Non-pigmented ciliary epithelial cell (primary cell): ENCODE data around the gene PATE4.
"Not testable (repeated sequence)": the region's sequence is repeated elsewhere in the genome, so short reads cannot be mapped to it uniquely, and the experiment has no call there.

ENCODE experiments used
- DNase-seq: peaks from one replicate; pipeline ENCODE4 v3.0.0-alpha.2; 2010; ENCODE audit warnings: low read depth

The PATE4 gene

DNA sequence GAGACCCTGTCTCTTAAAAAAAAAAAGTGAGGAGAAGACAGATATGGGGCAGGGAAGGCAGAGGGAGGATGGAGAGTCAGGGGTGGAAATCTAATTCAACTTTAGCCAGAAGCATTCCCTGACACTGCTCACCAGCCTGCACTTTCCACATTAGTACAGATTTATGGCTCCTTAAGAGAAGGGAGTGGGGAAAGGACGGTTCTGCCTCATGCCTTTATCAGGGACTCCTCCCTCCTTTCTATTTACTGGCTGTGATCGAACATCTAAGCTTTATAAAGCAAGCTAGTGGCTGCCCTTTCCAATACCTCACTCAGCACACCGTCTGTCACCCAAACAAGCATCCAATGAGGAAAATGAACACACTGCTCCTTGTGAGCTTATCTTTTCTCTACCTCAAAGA, at the start of gene PATE4:
Gene PATE4 (plus strand): TSS at position 301 of the 400 bp plus-strand sequence. CDS start 44 bp downstream, at position 345.
- DNase-seq, result no peak

DNA sequence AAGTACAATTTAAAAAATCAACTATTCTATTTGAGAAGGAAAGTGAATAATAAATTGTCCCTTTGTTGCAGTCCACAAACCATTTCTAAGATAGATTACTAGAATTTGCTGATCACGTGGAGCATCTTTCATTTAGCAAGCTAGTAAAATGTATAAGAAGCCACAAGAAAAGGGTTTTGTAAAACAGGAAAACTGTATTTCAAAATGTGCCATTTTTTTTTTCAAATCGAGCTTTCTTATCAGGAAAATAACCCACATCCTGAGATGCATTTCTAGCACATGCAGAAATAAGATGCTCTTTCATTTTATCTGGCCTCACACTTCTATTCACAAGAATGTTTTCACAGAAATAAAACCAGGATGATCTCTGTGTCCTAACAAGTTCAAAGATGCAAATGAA, 48.4 kb upstream of the PATE4 start:
- DNase-seq, result no peak

GRCh38 chr11:125787827-125788226, 45.3 kb upstream of the PATE4 start, which contains the start of gene PATE3:
TSS of gene PATE3 (plus strand) at chr11:125788127. CDS start at chr11:125788152, 25 bp downstream.
- no peak for DNase-seq

GRCh38 chr11:125790825-125791224, 42.3 kb upstream of the PATE4 start:
- DNase-seq, result no peak

DNA sequence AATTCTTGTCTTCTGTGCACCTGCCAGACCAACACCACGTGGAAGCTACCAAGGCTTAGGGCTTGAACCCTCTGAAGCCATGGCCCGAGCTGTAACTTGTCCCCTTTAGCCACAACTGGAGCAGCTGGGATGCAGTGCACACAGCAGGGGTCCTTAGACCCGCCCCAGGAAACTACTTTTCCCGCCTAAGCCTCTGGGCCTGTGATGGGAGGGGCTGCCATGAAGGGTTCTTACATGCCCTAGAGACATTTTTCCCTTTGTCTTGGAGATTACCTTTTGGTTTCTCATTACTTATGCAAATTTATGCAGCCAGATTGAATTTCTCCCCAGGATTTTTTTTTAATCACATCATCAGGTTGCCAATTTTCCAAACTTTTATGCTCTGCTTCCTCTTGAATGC, 35.5 kb upstream of the PATE4 start:
- DNase-seq, result no peak

DNA sequence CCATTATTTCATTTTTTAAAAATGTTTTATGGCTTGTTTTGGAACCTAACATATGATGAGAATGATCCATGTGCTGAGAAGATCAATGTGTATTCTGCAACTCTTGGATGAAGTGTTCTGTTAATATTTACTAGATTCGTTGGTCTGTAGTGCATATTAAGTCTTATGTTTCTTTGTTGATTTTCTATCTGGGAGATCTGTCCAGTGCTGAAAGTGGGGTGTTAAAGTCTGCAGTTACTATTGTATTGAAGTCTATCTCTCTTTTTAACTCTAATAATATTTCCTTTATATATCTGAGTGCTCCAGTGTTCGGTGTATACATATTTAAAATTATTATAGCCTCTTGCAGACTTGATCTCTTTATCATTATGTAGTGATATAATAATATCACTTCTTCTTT, 33.3 kb upstream of the PATE4 start:
- no peak for DNase-seq

DNA sequence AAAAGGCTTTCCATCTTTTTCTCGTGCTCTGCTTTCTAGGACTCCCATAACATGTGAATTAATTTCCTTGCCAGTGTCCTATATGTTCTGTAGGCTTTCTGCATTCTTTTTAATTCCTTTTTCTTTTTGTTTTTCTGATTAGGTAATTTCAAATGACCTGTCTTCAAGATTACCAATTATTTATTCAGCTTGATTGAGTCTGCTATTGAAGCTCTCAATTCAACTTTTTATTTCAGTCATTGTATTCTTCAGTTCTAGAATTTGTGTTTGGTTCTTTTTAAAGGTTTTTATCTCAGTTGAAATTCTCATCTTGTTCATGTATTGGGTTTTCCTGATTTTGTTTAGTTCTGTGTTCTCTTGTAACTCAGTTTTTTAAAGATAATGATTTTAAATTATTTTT, 30.7 kb upstream of the PATE4 start:
- no peak for DNase-seq

DNA sequence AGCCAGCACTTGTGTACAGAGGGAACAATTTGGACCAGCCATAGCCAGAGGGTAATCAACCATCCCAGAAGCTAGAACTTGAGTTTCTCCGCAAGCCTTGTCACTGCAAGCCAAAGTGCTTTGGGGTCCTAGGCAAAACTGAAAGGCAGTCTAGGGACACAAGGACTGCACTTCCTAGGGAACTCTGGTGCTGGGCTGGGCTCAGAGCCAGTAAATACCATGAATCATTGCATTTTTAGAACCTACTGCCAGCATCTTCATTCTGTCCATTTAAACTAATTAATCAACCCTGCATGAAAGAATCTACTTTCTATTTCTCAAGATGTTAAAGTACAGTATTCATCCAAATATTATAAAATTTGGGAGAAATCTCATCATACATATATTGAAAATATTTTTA, 25.2 kb upstream of the PATE4 start:
- DNase-seq, result no peak

- no peak for DNase-seq
Observed at GRCh38 chr11:125835748-125836147, 2.6 kb downstream of the PATE4 start.

GRCh38 chr11:125842321-125842948, 9.3 kb downstream of the PATE4 start:
- DNase-seq, result no peak

GRCh38 chr11:125846188-125846587, 13.1 kb downstream of the PATE4 start:
- DNase-seq, result no peak

DNA sequence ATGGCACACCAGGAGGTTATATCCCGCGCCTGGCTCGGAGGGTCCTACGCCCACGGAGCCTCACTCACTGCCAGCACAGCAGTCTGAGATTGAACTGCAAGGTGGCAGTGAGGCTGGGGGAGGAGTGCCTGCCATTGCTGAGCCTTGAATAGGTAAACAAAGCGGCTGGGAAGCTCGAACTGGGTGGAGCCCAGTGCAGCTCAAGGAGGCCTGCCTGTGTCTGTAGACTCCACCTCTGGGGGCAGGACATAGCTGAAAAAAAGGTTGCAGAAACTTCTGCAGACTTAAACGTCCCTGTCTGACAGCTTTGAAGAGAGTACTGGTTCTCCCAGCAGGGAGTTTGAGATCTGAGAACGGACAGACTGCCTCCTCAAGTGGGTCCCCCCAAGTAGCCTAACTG, 24.6 kb downstream of the PATE4 start:
- not testable (repeated sequence) for DNase-seq

GRCh38 chr11:125862786-125863185, 29.7 kb downstream of the PATE4 start:
- DNase-seq, result not testable (repeated sequence)

DNA sequence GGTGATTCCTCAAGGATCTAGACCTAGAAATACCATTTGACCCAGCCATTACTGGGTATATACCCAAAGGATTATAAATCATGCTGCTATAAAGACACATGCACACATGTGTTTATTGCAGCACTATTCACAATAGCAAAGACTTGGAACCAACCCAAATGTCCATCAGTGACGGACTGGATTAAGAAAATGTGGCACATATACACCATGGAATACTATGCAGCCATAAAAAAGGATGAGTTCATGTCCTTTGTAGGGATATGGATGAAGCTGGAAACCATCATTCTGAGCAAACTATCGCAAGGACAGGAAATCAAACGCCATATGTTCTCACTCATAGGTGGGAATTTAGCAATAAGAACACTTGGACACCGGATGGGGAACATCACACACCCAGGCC, 32.2 kb downstream of the PATE4 start:
- not testable (repeated sequence) for DNase-seq

DNA sequence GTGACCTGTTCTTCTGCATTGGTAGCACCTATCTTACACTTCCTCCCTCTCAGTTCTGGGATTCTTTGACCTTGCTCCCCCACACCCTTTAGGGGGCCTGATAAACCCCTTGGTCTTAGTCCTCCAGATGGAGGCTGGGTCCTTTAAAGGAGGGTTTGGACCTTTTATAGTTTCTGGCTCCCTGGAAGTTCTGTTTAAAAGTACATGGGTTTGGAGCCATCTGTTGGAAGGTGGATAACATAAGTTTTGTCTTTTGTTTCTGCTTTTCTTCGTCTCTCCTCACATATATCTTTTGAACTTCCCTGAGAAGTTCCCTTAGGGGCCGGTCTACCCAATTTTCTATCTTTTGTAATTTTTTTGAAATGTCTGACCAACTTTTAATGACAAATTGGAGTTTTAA, 36.4 kb downstream of the PATE4 start:
- DNase-seq, result no peak

GRCh38 chr11:125871391-125872137, 38.4 kb downstream of the PATE4 start:
- DNase-seq, result no peak

DNA sequence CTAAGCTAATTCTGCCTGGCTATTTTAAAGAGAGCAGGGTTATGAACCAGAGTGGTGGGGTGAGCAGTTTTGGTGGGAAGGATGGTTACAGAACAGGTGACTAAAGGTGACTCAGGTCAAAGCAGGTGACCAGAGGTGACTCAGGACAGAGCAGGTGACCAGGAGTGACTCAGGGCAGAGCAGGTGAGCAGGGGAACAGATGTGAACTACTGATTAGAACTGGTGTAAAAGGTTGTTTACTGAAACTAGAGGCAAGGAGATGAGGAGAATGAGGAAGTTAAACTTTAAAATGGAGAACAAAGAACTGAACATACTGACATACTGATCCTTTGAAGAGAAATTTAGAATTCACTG, 39.0 kb downstream of the PATE4 start:
- no peak for DNase-seq

GRCh38 chr11:125873881-125874555, 40.9 kb downstream of the PATE4 start:
- DNase-seq, result no peak

DNA sequence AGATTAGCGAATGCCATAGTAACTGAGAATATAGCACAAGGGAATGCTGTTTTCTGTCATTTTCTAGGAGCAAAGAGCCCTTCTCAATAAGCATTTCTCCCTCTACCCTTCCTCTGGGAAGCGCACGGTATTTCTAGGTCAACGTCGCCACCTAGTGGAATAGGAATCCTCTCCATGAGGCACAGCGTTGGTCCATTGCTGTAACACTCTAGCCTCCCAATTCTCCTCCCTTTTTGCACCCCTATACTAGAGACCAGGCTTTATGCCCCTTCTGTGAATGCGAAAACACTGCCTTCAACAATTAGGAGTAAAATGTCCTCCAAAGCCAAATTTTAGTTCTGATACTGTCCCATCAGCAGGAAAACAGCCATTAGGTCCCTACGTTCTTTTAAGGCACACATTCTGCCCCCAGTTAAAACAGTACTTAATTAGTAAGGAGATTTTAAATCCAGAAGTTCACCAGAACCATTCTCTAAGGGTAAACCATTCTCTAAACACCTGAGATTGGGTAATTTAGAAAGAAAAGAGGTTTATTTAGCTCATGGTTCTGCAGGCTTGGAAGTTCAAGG, 41.5 kb downstream of the PATE4 start:
- no peak for DNase-seq

GRCh38 chr11:125881291-125881690, 48.2 kb downstream of the PATE4 start:
- DNase-seq, result no peak

GRCh38 chr11:125883375-125883774, 50.3 kb downstream of the PATE4 start:
- DNase-seq, result no peak

DNA sequence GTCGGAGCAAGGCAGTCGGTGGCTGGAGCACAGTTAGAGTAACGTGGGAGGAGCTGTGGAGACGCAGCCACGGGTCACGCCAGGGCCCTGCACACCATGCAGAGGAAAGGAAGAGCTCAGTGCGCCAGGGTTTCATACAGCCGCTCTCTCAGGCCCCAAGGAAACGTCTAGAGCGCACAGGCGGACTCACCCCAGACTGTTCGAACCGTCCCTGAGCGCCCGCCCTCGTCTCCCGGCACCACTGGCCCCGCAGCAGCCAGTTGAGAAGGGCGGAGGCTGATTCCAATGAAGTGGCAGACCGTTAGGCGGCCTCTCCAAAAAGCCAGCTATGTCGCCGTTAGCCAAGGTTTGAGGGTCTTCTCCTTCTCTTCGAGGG, 53.9 kb downstream of the PATE4 start:
- DNase-seq, result no peak
